Measurements from ENCODE around the gene RADIL. TPM values are rescaled to one million over a fixed set of nuclear protein-coding genes. Genes with fewer than 3 reads are reported as not detected.

The RADIL gene
- total and polyA plus RNA-seq, 9 of the 15 experiments (the other 6 are each of a cell fraction or from before 2014, with no cell fraction given), result 0.06 to 8.1 (median 1.9) TPM; not detected in 1

DNA sequence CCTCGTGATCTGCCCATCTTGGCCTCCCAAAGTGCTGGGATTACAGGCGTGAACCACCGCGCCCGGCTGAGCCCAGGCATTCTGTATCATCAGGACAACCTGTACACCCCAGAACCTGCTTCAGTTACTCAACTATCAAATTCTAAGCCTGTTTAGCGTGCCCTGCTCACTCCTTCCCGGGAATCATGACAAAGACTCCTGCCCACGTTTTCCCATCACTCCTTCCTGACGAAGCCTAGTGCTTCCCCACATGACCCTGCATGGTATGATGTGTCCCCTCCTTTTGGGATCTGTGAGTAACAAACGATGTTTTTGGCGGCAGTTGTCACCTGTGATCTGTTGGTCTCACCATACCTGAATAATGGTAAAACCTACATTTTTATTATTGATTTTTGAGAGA is 12.2 kb upstream of the RADIL start:
- H3K9ac ChIP-seq (ENCODE audit: insufficient read depth in 1 of 2, low read depth in 2 of 2, low read length in 2 of 2), result no peak overlapping the region
- 21% methylated on average over 11 of the region's 11 CpGs for WGBS (ENCODE audit: insufficient coverage, low coverage, missing lambda C conversion rate)
- no peak overlapping the region for H3K4me2 ChIP-seq (ENCODE audit: insufficient read depth, low read length)
- ChIA-PET CTCF (ENCODE audit: low intra/inter-chr PET ratio) (no interaction called here), POLR2A (no interaction called here)
- no peaks in the 10 kb centered on the region for H4K20me1 ChIP-seq (replicated peaks; ENCODE audit: control insufficient read depth, insufficient read depth, low read length)
- BruUV-seq (replicated peaks), result no TSS peak
- in situ Hi-C loops (cut with MboI), result no loop called here
- H3K4me3 ChIP-seq, result no peak overlapping the region
- FAIRE-seq (no peak), ATAC-seq (no peak), DNase-seq (ENCODE audit: extremely low read depth in 1 of 4, low spot score in 3 of 4) (no peak)
- intact Hi-C loops (cut with micrococcal nuclease), result no loop called here
- H3K9me3 ChIP-seq (replicated peaks; ENCODE audit: control insufficient read depth, insufficient read depth, low read depth, low read length), result no peaks in the 10 kb centered on the region; the same call in 1 of the 2 replicates
- TF ChIP-seq ZNF644 (tag; IDR thresholded peaks at IDR 0.05; ENCODE audit: low read depth) (no peak), NR1H2 (CRISPR knock-in tag; IDR thresholded peaks at IDR 0.05) (no peak), PTTG1 (tag; IDR thresholded peaks at IDR 0.05; ENCODE audit: low read depth) (no peak), KAT2B (IDR thresholded peaks at IDR 0.05; ENCODE audit: low read depth, low read length) (no peak), JUN (IDR thresholded peaks at IDR 0.05; ENCODE audit: borderline replicate concordance, low read depth, low read length) (no peak), JUN (CRISPR knock-in tag; IDR thresholded peaks at IDR 0.05; ENCODE audit: borderline replicate concordance) (no peak), FIP1L1 (IDR thresholded peaks at IDR 0.05; ENCODE audit: low read depth, low read length, poor library complexity, severe bottlenecking) (no peak), ZNF347 (CRISPR knock-in tag; IDR thresholded peaks at IDR 0.05; ENCODE audit: low read depth) (no peak), STAG1 (CRISPR knock-in tag; IDR thresholded peaks at IDR 0.05; ENCODE audit: borderline replicate concordance) (no peak), HDAC6 (IDR thresholded peaks at IDR 0.05; ENCODE audit: low read depth, low read length) (no peak), NR2C1 (IDR thresholded peaks at IDR 0.05) (no peak), NR2C1 (tag; IDR thresholded peaks at IDR 0.05) (no peak), CBX1 (IDR thresholded peaks at IDR 0.05; ENCODE audit: low read depth) (no peak)
- H2AFZ ChIP-seq (ENCODE audit: low read depth, low read length), result no peak overlapping the region
- H3K27me3 ChIP-seq (ENCODE audit: control insufficient read depth in 2 of 2, insufficient read depth in 2 of 2, low read length in 2 of 2), result peaks cover 13 to 44% of the 10 kb centered on the region in 2 experiments
- no peaks in the 10 kb centered on the region; a peak in 1 of 5 replicates for H3K4me1 ChIP-seq (replicated peaks in 1 of 2; ENCODE audit: control insufficient read depth in 2 of 2, insufficient read depth in 2 of 2, low read length in 2 of 2)
- H3K36me3 ChIP-seq (ENCODE audit: control insufficient read depth, insufficient read depth, low read length), result no peaks in the 10 kb centered on the region
- H3K9me1 ChIP-seq (ENCODE audit: control insufficient read depth, insufficient read depth, low read length), result no peaks in the 10 kb centered on the region
- H3K27ac ChIP-seq (ENCODE audit: extremely low read depth, low read depth, low read length), result no peak overlapping the region
- H3K79me2 ChIP-seq (ENCODE audit: control insufficient read depth, insufficient read depth, low read length), result no peaks in the 10 kb centered on the region
